A549 (cell line): ENCODE measurements around the gene PPP1R14D.

Experiments
- CTCF ChIP-seq: fragments of >200 bp; sonication (Bioruptor Twin); formaldehyde crosslinking; IDR thresholded peaks from 3 replicates; pipeline ENCODE4 v1.5.1; 2016
- RCOR1 ChIP-seq: fragments of 150-350 bp; IDR thresholded peaks from 2 replicates; pipeline ENCODE4 v1.6.1; 2014; ENCODE audit warnings: antibody characterized with exemption, low read length, low read depth

DNA sequence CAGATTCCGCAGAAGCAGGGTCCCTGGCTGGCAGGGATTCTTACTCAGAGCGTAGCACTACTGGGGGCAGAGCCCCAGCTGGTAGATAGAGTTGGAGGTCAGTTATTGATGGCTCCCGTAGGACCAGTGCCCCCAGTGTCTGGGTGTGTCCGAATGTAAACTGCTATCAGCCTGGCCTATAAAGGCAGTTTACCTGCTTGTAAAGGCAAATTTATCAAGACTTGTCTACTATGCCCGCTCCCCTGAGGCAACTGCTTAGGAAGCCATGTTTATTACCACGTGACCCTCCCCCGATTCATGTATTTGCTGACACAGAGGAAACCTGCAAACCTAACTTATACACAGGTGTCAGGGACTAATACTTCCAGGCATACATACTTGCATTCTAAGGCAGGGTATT lies 607 bp upstream of the PPP1R14D start:
- TF ChIP-seq CTCF (no peak), RCOR1 (no peak)
